Inferior parietal cortex (tissue), 1 donor: Measurements from ENCODE around the gene TRHDE.
"Not testable (repeated sequence)": the region's sequence is repeated elsewhere in the genome, so short reads cannot be mapped to it uniquely, and the experiment has no call there.

Experiments used
- DNase-seq: peaks from one replicate; pipeline ENCODE4 v3.0.0-alpha.2; 2016; ENCODE audit errors: extremely low spot score

TRHDE gene

DNA sequence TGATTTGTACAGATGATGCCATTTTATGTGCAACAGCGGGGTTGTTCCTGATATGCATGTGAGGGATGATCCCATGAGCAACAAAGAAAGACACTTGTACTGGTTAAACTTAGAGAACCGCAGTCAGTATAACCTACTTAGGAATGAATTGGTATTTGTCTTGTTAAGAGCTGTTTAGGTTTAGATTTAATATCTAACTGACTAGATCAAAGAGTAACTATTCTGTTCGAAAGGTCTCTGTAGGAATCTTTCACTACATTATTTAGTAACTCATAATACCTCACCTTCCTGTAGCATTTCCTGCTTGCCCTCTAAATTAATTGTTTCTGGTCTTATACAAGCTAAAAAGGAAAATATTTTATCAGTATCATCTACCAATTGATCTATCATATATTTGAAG lies 350.4 kb downstream of the TRHDE start:
- no peak for DNase-seq

DNA sequence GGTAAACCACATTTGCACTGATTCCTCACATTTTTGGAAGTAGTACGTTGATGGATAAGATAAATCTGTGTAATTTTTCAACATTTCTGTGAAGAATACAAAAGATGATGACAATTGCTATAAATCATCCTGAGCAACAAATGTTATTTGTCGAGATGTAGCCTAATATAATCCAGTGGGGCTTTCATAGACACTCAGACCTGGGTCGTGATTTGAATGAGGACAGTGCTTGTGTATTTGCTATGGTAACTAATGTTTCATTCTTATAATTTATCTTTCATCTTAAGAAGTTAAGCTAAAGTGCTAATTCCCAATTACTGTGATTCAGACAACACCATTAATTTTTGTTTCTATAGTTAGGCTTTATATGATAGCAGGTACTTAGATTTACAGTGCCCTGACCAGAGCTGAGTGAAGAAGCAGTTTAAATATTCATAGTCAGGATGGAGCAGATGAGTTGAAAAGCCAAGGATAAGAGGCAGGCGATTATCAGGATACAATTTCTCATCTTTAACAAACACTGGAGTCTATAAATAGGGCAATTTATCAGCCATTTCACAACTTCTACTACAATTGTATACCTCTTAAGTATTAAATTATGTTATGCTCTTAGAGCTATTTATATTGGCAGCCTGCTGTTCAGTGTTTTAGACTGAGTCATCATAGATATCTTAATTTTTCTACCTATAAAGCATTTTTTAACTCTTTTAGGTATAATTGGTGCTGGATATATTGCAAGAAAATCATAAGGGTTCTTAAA lies 359.9 kb downstream of the TRHDE start:
- no peak for DNase-seq

DNA sequence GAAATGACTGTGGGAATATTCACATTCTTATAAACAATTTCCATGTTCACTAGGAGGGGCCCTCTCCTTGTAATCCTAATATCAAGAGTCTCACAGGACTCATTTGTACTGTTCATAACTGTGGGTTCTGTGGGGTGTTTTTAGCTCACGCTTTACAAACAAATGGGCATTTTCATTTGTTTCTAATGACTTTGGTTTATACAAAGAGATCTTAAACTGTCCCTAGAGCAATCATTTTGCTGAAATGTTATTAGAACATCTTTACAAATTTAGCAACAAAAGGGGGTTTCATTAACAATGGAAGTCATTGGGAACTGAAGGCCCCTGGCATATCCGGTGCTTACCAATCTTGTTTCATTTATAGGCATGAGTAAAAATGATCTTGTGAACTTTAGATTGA lies 370.5 kb downstream of the TRHDE start:
- no peak for DNase-seq

DNA sequence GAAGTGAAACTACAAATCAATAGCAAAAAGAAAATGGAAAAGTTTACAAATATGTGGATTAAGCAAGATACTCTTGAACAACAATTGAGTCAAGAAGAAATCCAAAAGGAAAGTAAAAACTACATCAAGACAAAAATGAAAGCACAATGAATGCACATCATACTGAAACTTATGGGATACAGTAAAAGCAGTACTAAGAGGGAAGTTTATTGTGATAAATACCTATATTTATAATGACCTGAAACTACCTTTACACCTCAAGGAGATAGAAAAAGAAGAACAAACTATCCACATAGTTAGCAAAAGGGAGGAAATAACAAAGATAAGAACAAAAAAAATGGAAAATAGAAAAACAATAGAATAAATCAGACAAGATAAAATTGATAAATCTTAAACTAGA lies 375.0 kb downstream of the TRHDE start:
- DNase-seq, result no peak

DNA sequence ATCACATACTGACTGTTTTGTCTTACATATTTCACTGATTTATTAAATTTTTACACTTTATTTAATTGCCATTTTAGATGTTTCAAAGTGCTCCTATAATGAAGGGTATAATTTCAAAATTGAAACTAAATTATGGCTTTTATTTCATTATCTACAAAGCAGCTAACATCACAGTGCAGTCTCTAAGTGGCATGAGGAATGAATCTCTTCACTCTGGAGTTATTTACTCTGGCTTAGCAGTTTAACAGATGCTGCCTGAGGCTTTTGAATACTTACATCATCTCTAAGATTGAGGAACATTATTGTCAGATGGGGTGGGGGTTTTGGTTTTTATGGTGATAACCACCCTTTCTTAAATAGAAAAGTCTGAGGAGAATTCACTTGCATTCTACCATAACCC lies 386.4 kb downstream of the TRHDE start:
- DNase-seq, result no peak

DNA sequence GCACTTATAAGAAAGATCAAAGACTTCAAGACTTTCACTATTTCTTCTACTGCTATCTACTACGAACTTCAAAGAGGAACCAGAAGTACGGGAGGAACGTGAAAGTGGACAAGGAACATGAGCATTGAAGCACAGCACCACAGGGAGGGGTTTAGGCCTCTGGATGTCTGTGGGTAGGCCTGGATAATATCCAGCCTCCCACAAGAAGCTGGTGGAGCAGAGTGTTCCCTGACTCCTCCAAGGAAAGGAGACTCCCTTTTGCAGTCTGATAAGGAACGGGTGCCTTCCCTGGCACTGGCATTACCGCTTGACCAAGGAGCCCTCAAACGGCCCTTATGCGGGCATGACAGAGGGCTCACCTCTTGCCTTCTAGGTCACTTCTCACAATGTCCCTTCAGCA lies 388.0 kb downstream of the TRHDE start:
- not testable (repeated sequence) for DNase-seq

DNA sequence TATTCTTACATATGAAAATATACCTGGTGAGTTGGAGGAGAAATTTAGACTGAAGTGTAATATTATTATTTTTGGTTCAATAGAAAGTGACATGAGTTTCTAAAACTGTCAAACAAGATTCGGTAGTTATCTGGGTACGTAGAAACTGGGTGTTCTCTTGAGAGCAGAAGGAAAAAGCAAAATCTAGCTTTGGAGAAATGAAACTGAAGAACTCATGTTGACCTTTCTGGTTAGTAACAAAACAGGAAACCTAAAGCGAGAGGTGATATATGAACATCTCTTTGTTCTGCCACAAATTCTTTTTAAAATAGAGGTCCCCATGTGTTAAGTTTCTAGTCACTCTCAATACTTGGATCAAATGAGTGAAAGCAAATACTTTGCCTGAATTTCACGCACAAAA lies 401.7 kb downstream of the TRHDE start:
- DNase-seq, result no peak

DNA sequence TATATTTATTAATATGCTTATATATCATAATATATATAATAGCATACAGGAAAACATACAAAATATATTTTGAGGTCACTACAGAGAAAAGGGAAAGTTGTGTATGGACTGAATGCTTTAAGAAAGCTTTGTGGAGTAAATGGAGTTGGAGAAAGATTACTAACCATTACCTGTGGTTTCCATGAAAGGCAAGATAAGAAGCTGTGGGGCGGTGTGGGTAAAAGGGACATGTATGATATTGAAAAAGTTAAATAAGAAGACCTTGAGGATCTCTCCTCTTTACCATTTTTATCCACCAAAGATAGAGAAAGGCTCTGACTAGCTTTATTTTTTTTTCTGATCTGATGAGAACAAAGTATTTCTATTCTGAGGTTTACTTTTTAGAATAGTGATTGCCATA lies 404.4 kb downstream of the TRHDE start:
- DNase-seq, result no peak

DNA sequence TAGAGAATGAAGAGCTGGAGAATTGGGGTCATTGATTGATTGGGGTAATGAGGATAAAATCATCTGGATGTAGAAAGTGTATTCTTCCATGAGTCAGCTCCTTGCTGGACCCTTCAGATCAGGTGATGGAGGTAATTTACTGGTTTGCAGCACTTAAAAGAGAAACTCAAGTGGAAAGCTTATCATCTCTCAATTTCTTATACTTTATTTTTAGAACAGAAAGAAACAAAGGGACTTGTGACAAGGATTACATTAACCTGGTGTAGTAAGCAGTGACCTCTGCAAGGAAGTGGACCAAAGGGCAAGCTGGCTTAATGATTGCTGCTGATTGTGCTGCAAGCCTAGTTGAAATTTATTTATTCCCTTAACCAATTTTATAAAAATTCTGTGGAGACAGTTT lies 405.0 kb downstream of the TRHDE start:
- DNase-seq, result no peak

DNA sequence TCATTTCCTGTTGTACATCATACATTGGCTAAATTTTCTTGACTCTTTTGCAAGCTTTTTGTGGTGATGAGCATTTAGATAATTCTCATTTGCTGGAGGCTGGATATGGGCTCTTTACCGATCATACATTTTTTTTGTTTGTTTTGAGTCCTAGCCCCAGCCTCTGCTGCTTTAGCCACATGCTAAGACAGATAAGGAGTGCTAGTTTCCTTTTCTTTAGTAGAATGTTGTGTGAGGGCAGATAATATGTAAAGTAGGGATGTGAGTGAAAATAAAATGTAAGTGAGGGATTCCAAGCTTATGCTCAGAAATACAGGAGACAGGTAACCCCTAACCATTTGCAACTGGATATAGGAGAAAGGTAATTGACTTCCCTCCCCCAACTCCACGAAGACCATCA lies 405.7 kb downstream of the TRHDE start:
- no peak for DNase-seq

DNA sequence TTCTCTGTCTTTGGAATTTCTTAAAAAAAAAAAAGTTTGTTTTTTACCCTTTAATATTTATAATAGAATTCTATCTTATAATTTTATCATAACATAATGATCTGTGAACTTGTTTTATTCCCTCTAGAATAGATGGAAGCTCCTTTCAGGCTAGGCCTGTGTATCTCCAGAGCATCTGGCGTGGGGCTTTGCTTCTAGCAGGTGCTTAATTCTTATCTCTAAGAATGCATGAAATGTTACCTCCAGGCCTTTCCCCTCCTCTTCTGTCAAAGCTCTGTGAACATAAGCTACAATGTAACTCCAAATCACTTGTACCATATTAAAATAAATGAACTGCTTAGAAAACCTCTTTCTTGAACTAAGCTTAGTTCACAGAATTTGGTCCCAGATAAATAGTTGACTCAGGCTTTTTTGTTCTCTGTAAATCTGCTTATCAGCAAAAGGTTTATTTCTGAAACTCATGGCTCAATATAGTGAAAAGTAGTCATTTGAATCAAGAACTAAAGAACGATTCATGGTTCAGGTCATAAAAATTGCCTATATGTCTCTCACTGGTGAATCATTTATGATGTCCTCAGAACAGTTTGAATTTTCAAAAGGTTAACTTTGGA lies 407.1 kb downstream of the TRHDE start:
- no peak for DNase-seq

DNA sequence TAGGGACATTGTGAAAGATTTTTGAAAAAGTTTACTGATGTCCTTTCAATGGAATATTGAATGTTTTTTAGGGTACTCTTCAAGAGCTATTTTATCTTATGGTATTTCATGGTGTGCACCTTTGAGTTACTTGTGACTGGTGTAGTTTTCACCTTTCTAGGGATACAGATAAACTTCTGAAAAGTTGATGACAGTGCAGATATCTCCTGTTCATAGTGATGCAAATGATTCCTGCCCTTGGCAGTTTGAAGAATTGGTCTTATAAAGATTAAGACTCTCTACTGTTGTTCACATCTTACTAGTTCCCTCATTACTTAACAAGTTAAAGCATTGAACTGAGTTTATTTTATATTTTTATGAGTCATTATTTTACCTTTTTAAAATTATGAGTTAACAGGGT lies 408.9 kb downstream of the TRHDE start:
- DNase-seq, result no peak

DNA sequence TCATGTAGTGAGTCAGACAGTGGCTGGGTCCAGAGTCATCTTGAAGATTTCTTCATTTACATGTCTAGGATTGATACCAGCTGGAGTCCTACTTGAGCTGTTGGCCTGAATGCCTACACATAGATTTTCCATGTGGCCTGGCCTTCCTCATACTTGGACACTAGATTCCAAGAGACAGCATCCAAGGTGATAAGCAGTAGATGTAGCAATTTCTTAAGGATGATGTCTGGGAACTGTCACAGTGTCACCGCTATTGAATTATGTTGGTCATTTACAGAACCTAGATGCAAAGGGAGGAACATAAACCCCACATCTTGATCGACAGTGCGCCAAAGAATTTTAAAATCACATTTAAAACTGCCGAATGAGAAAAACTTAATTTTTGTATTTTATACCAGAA lies 412.3 kb downstream of the TRHDE start:
- DNase-seq, result no peak

DNA sequence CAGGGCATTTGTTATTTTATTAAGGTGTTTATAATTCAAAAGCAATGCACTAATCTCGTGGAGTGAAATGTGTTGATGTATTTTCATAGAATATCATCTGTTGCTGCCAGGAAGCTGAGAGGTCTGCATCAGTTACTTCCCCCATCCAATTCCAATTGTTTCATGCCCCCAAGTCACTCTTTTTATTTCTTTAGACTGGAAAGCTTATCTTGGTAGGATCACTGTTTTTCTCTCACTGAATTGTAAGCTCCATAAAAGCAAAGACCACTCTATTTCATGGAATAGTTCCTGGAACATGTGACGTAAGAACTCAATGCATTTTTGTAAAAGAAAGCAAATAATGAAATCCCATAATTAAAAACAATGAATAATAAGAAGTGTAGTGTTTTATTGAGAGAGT lies 420.2 kb downstream of the TRHDE start:
- no peak for DNase-seq

DNA sequence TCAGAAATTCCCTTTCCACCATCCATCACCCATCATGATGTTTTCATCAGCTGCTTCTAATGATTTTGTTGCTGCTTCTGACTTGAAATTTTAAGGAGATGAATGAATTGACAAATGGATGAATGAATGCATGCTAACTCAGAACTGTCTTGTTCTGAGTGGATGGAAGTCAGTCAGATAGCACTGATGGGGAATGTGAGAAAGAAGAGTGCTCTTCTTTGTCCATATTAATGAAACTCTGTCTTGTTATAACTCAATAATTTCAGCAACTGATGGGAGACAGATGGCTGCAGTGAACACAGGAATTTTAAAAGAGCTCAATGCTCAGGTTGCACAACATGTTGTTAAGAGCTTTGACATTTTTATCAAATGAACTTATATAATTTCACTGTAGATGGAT lies 422.0 kb downstream of the TRHDE start:
- DNase-seq, result no peak

DNA sequence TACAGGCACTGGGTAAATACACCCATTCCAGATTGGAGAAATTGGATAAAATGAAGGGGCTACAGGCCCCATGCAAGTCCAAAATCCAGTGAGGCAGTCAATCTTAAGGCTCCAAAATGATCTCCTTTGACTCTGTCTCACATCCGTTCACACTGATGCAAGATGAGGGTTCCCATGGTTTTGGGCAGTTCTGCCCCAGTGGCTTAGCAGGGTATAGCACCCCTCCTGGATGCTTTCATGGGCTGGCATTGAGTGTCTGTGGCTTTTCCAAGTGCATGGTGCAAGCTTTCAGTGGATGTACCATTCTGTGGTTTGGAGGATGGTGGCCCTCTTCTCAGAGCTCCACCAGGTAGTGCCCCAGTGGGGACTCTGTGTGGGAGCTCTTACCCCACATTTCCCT lies 427.2 kb downstream of the TRHDE start:
- DNase-seq, result no peak

DNA sequence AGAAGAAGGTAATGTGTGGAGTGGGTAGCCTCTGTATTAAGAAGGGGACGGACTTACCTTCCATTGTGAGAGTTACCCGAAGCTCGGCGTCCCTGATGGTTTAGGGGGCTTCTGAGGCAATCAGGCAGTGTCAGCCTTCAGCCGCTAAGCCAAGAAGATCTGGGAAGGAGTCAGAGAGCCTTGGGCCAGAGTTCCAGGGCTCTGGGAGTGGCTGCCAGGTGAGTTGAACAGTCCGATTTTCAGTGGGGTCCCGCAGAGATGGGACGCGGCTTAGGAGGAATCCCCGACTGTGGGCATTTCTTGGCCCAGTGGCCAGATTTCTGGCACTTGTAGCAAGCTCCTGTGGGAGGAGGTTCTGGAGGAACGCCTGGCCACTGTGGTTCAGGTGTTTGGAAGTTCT lies 439.9 kb downstream of the TRHDE start:
- not testable (repeated sequence) for DNase-seq

DNA sequence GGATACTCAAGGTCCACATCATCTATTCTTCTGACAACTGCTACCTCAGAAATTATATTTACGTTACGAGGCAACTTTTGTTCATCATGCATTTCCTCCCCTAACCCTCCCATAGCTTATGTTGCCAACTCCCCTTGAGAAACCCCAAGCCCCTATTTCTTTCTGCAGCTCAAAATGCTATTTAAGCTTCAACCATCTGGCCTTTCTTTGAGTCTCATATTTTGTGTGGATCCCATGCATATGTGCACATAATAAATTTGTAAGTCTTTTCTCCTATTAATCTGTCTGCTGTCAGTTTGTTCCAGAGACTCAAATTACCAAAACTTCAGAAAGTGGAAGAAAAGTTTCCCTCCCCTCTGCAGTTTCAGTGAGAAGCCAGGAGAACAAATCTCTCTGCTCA lies 444.1 kb downstream of the TRHDE start:
- DNase-seq, result no peak

DNA sequence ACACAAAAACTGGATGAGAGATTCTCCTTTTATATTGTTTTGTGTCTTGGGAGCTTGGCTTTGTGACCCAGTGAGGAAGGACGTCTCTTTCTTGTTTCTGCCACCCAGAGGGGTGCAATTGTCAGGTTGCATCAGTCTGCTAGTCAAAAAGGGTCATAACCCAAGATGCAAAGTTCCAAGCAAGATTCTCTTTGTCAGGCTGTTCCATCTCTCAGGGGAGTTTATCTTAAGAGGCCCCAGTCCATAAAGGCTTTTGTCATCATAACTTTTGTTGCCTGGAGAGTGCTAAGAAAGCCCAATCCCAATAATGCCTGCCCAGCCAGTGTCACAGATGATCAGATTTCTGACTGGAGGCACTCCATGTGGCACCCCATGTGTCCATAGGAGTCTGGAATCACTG lies 444.9 kb downstream of the TRHDE start:
- DNase-seq, result no peak
